Breast epithelium (tissue), 3 donors: ENCODE data around the gene KLHL7.

Source experiments
- POLR2A ChIP-seq: fragments of 450-650 bp; IDR thresholded peaks from one replicate; pipeline ENCODE4 v1.6.1; 2016; ENCODE audit warnings: antibody characterized with exemption, mild to moderate bottlenecking, moderate library complexity
- POLR2AphosphoS5 ChIP-seq, 3 donors: sonication (generic); formaldehyde crosslinking; IDR thresholded peaks; one replicate each; pipeline ENCODE4 v1.6.1; 2017; ENCODE audit warnings: antibody characterized with exemption in 3 of 3
- TF ChIP-seq, protein P1 (sequence below), 3 donors: fragments of 450-650 bp; IDR thresholded peaks; one replicate each; pipeline ENCODE4 v1.5.1; 2016 to 2017; ENCODE audit warnings: antibody characterized with exemption in 3 of 3, mild to moderate bottlenecking in 3 of 3, moderate library complexity in 3 of 3

- TF ChIP-seq, protein P1, sequence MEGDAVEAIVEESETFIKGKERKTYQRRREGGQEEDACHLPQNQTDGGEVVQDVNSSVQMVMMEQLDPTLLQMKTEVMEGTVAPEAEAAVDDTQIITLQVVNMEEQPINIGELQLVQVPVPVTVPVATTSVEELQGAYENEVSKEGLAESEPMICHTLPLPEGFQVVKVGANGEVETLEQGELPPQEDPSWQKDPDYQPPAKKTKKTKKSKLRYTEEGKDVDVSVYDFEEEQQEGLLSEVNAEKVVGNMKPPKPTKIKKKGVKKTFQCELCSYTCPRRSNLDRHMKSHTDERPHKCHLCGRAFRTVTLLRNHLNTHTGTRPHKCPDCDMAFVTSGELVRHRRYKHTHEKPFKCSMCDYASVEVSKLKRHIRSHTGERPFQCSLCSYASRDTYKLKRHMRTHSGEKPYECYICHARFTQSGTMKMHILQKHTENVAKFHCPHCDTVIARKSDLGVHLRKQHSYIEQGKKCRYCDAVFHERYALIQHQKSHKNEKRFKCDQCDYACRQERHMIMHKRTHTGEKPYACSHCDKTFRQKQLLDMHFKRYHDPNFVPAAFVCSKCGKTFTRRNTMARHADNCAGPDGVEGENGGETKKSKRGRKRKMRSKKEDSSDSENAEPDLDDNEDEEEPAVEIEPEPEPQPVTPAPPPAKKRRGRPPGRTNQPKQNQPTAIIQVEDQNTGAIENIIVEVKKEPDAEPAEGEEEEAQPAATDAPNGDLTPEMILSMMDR (IDR thresholded peaks at IDR 0.05): no peak
- TF ChIP-seq POLR2AphosphoS5 (IDR thresholded peaks at IDR 0.05) (no peak), POLR2A (no peak)
These were observed 23.5 kb downstream of the KLHL7 start for GRCh38 chr7:23129036-23129435.
